HepG2 (cell line): ENCODE results near the gene H2AZ2.
"Not testable (repeated sequence)": the region's sequence is repeated elsewhere in the genome, so short reads cannot be mapped to it uniquely, and the experiment has no call there.

Experiments
- MTA3 ChIP-seq: sonication (generic); formaldehyde crosslinking; IDR thresholded peaks from 2 replicates; pipeline ENCODE4 v1.4.0; 2020; ENCODE audit warnings: missing genetic modification reagents
- TF ChIP-seq, protein P1 (sequence below), 2 experiments: IDR thresholded peaks; 2 replicates each; pipeline ENCODE4 v1.6.1; 2011 to 2012; ENCODE audit warnings: low read length in 2 of 2, borderline replicate concordance in 1 of 2, low read depth in 1 of 2, mild to moderate bottlenecking in 1 of 2, moderate library complexity in 1 of 2

DNA sequence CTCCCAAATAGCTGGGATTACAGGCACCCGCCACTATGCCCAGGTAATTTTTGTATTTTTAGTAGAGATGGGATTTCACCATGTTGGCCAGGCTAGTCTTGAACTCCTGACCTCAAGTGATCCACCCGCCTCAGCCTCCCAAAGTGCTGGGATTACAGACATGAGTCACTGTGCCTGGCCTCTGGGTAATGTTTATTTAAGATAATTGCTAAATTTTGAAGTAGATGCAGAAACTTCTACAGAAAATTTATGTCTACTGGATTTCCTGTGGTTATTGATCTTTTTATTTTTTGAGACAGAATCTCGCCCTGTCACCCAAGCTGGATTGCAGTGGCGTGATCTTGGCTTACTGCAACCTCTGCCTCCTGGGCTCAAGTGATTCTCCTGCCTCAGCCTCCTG lies 14.1 kb upstream of the H2AZ2 start:
- TF ChIP-seq MTA3 (CRISPR knock-in tag): not testable (repeated sequence)
- TF ChIP-seq, protein P1, sequence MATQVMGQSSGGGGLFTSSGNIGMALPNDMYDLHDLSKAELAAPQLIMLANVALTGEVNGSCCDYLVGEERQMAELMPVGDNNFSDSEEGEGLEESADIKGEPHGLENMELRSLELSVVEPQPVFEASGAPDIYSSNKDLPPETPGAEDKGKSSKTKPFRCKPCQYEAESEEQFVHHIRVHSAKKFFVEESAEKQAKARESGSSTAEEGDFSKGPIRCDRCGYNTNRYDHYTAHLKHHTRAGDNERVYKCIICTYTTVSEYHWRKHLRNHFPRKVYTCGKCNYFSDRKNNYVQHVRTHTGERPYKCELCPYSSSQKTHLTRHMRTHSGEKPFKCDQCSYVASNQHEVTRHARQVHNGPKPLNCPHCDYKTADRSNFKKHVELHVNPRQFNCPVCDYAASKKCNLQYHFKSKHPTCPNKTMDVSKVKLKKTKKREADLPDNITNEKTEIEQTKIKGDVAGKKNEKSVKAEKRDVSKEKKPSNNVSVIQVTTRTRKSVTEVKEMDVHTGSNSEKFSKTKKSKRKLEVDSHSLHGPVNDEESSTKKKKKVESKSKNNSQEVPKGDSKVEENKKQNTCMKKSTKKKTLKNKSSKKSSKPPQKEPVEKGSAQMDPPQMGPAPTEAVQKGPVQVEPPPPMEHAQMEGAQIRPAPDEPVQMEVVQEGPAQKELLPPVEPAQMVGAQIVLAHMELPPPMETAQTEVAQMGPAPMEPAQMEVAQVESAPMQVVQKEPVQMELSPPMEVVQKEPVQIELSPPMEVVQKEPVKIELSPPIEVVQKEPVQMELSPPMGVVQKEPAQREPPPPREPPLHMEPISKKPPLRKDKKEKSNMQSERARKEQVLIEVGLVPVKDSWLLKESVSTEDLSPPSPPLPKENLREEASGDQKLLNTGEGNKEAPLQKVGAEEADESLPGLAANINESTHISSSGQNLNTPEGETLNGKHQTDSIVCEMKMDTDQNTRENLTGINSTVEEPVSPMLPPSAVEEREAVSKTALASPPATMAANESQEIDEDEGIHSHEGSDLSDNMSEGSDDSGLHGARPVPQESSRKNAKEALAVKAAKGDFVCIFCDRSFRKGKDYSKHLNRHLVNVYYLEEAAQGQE (IDR thresholded peaks at IDR 0.05; ENCODE audit: borderline replicate concordance in 1 of 2, low read depth in 1 of 2, low read length in 2 of 2): not testable (repeated sequence)
